WERI-Rb-1 (cell line): Measurements from ENCODE around the gene TNIK.

Experiments used
- DNase-seq: peaks from one replicate; pipeline ENCODE4 v3.0.0-alpha.2; 2020
- H3K27ac ChIP-seq: fragments of 250-450 bp; sonication (Bioruptor Pico); 2 replicates; pipeline ENCODE4 v1.5.1; 2020; ENCODE audit warnings: mild to moderate bottlenecking, moderate library complexity
- H3K27me3 ChIP-seq: fragments of 250-450 bp; sonication (Bioruptor Pico); 2 replicates; pipeline ENCODE4 v1.5.1; 2021; ENCODE audit warnings: mild to moderate bottlenecking, low read depth, moderate library complexity; ENCODE audit not compliant: insufficient read depth, severe bottlenecking
- H3K36me3 ChIP-seq: fragments of 250-450 bp; sonication (Bioruptor Pico); 2 replicates; pipeline ENCODE4 v1.5.1; 2020; ENCODE audit warnings: mild to moderate bottlenecking, moderate library complexity
- H3K4me3 ChIP-seq: 2 replicates; pipeline ENCODE4 v1.5.1; 2011; ENCODE audit warnings: low read depth, mild to moderate bottlenecking, control low read depth, low read length
- H3K9me3 ChIP-seq: fragments of 250-450 bp; sonication (Bioruptor Pico); 2 replicates; pipeline ENCODE4 v1.5.1; 2021; ENCODE audit warnings: mild to moderate bottlenecking, moderate library complexity; ENCODE audit not compliant: severe bottlenecking
- TF ChIP-seq, protein P1 (sequence below): IDR thresholded peaks from 2 replicates; pipeline ENCODE4 v1.5.1; 2011; ENCODE audit warnings: low read depth, mild to moderate bottlenecking, control low read depth, inconsistent platforms, low read length

The TNIK gene

DNA sequence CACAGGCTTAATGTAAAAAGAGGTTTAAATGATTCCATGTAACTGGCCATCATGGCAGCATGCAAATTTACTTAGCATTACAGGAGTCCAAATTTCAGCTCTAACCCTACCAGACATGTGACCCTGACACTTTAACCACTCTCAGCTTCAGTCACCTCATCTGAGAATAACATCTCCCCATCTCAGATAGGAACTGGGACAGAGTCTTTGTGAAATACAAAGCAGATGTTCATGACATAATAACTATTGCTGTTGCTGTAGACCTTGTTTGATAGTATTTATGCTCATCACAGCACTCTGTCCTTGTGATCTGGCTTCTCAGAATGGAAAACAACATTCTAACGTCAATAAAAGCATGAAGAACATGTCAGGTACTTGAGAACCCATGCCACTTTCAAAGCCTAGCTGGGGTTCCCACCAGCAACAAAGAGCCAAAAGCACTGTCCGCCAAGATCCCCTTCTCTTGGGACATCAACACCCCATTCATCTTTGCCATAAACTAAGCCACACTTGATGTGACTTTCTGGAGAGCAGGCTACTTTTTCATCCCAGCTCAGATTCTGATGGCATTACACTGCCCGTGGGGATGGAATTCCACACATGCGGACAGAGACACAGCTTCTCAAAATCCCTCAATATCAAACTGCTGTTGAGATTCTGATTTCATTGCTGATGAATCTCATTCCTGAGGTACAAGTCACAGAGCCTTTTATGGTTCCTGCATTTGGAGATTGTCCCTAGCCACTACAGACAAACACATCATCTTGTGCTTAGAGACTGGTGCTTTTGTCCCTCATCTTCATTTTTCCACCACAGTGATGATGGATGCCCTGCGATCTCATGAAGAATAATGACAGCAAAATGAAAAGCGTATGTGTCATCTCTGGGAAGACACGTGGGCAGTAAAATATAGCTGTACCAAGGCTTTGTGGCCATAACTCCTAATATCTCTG, 202.7 kb downstream of the TNIK start:
- H3K27me3 ChIP-seq: no peaks in the 10 kb centered on the region
- no peak overlapping the region for H3K27ac ChIP-seq
- H3K36me3 ChIP-seq: no peaks in the 10 kb centered on the region
- H3K9me3 ChIP-seq: no peaks in the 10 kb centered on the region
- TF ChIP-seq, protein P1, sequence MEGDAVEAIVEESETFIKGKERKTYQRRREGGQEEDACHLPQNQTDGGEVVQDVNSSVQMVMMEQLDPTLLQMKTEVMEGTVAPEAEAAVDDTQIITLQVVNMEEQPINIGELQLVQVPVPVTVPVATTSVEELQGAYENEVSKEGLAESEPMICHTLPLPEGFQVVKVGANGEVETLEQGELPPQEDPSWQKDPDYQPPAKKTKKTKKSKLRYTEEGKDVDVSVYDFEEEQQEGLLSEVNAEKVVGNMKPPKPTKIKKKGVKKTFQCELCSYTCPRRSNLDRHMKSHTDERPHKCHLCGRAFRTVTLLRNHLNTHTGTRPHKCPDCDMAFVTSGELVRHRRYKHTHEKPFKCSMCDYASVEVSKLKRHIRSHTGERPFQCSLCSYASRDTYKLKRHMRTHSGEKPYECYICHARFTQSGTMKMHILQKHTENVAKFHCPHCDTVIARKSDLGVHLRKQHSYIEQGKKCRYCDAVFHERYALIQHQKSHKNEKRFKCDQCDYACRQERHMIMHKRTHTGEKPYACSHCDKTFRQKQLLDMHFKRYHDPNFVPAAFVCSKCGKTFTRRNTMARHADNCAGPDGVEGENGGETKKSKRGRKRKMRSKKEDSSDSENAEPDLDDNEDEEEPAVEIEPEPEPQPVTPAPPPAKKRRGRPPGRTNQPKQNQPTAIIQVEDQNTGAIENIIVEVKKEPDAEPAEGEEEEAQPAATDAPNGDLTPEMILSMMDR: no peak
- no peak overlapping the region for H3K4me3 ChIP-seq
- DNase-seq: no peak

DNA sequence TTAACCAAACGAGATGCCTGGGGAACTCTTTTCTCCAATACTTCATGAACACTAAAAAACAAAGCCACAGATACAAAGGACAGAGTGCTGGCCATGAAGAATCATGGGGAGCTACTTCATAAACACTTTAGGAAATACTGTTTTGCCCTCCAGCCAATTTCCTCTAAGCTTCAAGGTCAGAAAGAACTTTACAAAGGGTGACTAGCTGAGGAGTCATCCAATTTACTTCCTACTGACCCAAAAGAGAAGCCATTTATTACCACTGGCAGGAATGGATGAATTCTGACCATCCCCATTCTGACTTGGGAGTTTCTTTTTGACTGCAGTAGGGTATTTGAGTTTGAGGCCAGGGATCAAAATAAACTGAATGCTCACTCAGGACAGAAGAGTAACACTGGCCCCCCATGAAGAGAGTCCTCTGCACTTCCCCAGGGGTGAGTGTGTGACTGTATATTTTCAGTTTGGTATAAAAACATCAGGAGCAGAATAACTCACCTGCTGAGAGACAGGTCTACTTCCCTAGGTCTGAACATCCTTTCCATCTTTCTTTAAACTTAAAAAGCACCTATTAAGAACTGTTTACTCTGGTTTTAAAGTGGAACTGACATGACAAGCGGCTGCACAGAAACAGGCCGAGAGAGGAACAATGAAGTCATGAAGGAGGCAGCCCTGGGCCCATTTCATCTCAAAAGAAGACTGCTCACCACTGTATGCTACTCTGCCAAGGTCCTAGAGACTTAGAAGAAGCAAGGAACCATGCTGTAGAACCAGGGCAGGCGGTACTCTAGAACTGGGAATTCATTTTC, 203.6 kb downstream of the TNIK start:
- Histone ChIP-seq H3K9me3 (no peaks in the 10 kb centered on the region), H3K27ac (no peak overlapping the region), H3K4me3 (no peak overlapping the region), H3K27me3 (no peaks in the 10 kb centered on the region), H3K36me3 (no peaks in the 10 kb centered on the region)
- DNase-seq: no peak
- TF ChIP-seq, protein P1: no peak

DNA sequence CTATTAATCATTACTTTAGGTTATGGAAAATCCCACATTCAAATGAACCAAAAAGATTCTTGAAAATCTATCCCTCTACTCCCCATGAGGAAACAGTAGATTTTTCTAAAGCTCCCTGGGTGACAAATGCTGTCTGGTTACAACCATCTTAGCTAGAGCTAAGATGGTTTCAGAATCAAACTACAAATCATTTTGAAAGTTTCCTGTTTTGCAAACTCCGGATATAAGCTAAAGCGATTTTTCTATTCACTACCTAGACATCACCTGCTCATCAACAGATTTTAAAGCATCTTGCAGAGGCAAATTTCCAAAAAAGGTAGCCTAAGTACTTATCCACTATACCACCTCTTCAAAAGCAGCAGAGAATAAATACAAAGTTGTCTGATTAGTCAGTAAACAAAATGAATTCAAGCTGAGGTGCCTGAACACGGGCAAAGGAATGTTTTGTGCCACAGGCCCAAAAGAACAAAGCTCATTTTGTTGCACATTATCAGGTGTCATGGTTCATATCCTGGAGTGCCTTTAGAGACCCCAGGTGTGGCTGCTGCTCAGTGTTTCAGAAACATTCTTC, 204.9 kb downstream of the TNIK start:
- H3K36me3 ChIP-seq: no peaks in the 10 kb centered on the region
- DNase-seq: no peak
- H3K4me3 ChIP-seq: no peak overlapping the region
- H3K27me3 ChIP-seq: no peaks in the 10 kb centered on the region
- TF ChIP-seq, protein P1: no peak
- no peaks in the 10 kb centered on the region for H3K9me3 ChIP-seq
- H3K27ac ChIP-seq: no peak overlapping the region

DNA sequence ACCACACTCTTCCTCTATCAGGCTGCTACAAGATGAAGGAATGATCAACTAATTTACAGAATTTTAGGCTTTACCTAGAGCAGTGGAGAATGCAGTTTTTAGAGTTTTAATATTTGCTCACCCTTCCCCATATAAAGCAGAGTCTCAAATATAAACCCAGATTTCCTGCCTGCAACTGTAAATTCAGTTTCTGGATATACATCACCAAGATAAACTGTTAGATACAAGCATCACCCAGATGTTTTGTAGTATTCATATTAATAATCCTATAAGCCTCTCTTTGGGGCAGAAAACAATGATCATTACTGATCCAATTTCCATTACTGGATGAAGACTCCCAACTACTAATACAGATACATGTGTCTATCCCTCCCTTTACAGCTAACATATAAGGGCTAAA, 205.9 kb downstream of the TNIK start:
- Histone ChIP-seq H3K9me3 (no peaks in the 10 kb centered on the region), H3K36me3 (no peaks in the 10 kb centered on the region), H3K27ac (no peak overlapping the region), H3K27me3 (no peaks in the 10 kb centered on the region), H3K4me3 (no peak overlapping the region)
- DNase-seq: no peak
- TF ChIP-seq, protein P1: no peak

DNA sequence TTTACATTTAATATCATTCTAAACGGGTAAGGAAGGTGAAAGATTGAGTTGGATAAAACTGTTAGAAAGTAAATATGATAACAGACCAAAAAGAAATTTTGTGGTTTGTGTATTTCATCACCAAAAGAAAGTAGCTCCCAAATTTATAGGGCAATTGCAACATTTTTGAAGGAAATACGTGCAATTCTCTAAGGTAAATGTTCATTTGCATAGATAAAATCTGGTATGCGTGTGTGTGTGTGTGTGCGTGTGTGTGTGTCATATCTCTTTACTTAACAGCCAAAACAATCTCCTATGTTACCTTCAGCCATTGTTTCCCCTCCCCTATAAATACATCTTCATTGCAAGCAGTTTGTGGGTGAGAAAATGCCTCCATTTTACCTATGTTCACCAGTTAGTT, 208.4 kb downstream of the TNIK start:
- no peak for DNase-seq
- Histone ChIP-seq H3K27ac (no peak overlapping the region), H3K27me3 (no peaks in the 10 kb centered on the region), H3K4me3 (no peak overlapping the region), H3K9me3 (no peaks in the 10 kb centered on the region), H3K36me3 (no peaks in the 10 kb centered on the region)
- TF ChIP-seq, protein P1: no peak
